Nephron (organoid): ENCODE results near the gene SCN3B.
A peak's percentile ranks its signal among the peaks of the same experiment; 100 is the strongest.

Experiments
- H3K27ac Mint-ChIP-seq, 3 experiments: 2 replicates each; pipeline ENCODE4 v1.8.0; 2020; ENCODE audit warnings: mixed read lengths in 3 of 3, mild to moderate bottlenecking in 2 of 3, moderate library complexity in 1 of 3
- H3K27me3 Mint-ChIP-seq: 2 replicates; pipeline ENCODE4 v1.8.0; 2021; ENCODE audit warnings: low read depth, mild to moderate bottlenecking, moderate library complexity, mixed read lengths
- H3K36me3 Mint-ChIP-seq: 2 replicates; pipeline ENCODE4 v1.8.0; 2020; ENCODE audit warnings: low read depth, mixed read lengths
- H3K4me1 Mint-ChIP-seq: 2 replicates; pipeline ENCODE4 v1.8.0; 2020; ENCODE audit warnings: mixed read lengths
- H3K4me3 Mint-ChIP-seq, 3 experiments: 2 replicates each; pipeline ENCODE4 v1.8.0; 2020; ENCODE audit warnings: mild to moderate bottlenecking in 3 of 3, mixed read lengths in 3 of 3, moderate library complexity in 2 of 3
- H3K9me3 Mint-ChIP-seq: 2 replicates; pipeline ENCODE4 v1.8.0; 2020; ENCODE audit warnings: mixed read lengths
- TF ChIP-seq, protein P1 (sequence below), 3 experiments: fragments of 200-600 bp; sonication (generic); IDR thresholded peaks; one replicate each; pipeline ENCODE4 v1.5.0; 2021; ENCODE audit warnings: antibody characterized with exemption in 3 of 3; ENCODE audit not compliant: unreplicated experiment in 3 of 3

Gene SCN3B

DNA sequence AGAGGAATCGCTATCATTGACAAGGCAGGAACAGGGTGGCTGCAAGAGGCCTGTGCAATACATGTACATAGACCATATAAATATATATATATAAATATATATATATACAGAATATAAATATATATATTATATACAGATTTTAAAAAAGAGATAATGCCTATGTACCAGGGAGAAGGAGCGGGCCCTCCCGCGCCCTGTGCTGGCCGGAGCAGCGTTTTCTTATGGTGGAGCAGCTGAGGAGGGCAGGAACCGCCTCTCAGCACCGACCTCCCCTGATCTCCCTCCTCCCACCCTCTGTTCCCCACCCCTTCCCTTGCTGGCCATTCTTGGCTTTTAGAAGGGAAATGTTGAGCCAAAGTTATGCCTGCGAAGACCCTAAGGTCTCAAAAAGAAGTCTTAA, 31.8 kb downstream of the SCN3B start:
- Mint-ChIP-seq H3K27ac (no peak overlapping the region), H3K9me3 (no peaks in the 10 kb centered on the region), H3K4me3 (no peak overlapping the region), H3K36me3 (peaks cover 29% of the 10 kb centered on the region), H3K27me3 (no peaks in the 10 kb centered on the region), H3K4me1 (no peaks in the 10 kb centered on the region)
- TF ChIP-seq, protein P1, sequence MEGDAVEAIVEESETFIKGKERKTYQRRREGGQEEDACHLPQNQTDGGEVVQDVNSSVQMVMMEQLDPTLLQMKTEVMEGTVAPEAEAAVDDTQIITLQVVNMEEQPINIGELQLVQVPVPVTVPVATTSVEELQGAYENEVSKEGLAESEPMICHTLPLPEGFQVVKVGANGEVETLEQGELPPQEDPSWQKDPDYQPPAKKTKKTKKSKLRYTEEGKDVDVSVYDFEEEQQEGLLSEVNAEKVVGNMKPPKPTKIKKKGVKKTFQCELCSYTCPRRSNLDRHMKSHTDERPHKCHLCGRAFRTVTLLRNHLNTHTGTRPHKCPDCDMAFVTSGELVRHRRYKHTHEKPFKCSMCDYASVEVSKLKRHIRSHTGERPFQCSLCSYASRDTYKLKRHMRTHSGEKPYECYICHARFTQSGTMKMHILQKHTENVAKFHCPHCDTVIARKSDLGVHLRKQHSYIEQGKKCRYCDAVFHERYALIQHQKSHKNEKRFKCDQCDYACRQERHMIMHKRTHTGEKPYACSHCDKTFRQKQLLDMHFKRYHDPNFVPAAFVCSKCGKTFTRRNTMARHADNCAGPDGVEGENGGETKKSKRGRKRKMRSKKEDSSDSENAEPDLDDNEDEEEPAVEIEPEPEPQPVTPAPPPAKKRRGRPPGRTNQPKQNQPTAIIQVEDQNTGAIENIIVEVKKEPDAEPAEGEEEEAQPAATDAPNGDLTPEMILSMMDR (IDR thresholded peaks at IDR 0.05; ENCODE audit: unreplicated experiment in 3 of 3), result no peak

DNA sequence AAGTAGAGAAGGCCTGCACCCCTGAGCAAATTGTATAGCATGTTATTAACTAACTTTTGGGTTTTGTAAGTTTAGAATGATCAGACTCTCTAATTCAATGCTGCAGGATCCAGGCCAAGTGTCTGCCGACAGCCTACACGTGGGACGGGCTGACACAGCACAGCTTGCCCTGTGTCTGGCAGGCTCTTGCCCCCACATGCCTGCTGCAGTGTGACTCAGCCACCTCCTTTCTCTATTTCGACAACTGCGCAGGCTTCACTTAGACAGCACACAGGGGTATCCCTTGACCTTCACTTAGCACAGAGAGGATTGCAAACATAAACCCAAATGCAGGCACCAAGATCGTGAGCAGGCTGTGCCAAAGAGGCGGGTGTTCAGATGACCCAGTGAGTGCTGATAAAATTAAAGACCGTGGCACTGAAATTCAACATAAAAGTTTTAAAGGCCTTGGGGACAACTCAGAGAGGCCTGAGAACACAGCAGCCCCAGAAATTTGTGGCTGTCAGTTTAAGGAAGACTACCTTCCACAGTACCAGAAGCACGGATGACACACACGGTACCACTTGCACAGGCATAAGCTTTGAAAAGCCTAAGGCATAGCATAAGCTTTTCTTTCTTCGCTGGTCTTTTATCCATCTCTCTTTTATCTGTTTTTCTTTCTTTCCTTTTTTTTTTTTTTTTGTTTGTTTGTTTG, 37.8 kb downstream of the SCN3B start:
- H3K4me3 Mint-ChIP-seq, result no peak overlapping the region
- no peaks in the 10 kb centered on the region for H3K9me3 Mint-ChIP-seq

DNA sequence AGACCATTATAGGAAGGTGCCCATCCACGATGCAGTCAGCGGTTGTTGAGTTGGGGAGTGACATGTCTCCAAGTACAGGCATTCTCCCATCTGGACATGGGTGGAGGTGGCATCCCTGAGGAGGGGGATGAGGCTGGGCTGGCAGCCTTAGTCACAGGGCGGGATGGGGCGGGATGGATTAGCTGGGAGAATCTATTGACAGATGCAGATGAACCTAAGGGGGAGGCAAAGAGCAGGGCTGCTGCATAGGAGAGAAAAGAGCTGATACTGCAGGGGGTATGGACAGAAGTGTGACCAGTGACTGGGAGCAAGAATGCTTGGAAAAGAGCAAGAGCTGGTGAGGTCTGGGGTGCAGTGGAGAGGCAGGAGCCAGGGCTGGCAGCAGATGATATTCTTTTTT, 42.7 kb downstream of the SCN3B start:
- H3K36me3 Mint-ChIP-seq, result peaks cover 56% of the 10 kb centered on the region
- H3K4me3 Mint-ChIP-seq, result no peak overlapping the region
- TF ChIP-seq, protein P1 (IDR thresholded peaks at IDR 0.05; ENCODE audit: unreplicated experiment in 3 of 3), result no peak
- no peak overlapping the region for H3K27ac Mint-ChIP-seq
- no peaks in the 10 kb centered on the region for H3K27me3 Mint-ChIP-seq
- no peaks in the 10 kb centered on the region for H3K9me3 Mint-ChIP-seq
- H3K4me1 Mint-ChIP-seq, result peaks cover 10% of the 10 kb centered on the region

More for the DNA sequence above, 37.8 kb downstream of the SCN3B start:
- H3K27ac Mint-ChIP-seq, result peak overlapping the region in 1 of 3 experiments; percentile 4
- H3K4me1 Mint-ChIP-seq, result peaks cover 11% of the 10 kb centered on the region
- peaks cover 44% of the 10 kb centered on the region for H3K36me3 Mint-ChIP-seq
- no peaks in the 10 kb centered on the region for H3K27me3 Mint-ChIP-seq
- TF ChIP-seq, protein P1 (IDR thresholded peaks at IDR 0.05; ENCODE audit: unreplicated experiment in 3 of 3), result no peak

DNA sequence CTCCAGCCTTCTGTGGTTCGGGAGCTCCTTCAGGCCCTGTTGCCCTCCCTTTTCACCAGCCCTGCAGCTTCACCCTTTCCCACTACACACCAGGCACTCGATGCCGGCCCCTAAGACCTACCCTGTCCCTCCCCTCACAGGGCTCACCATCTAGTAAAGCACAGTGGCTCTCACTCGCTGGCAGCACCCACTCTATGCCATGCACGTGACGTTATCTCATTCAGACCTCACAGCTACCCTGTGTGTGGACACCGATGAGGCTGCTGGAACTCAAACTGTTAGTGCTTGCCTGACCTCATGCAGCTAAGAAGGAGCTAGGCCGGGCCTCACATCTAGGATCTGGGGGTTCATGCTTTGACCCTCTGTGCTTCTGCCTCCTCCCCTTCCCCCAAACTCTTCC, 45.5 kb downstream of the SCN3B start:
- TF ChIP-seq, protein P1 (IDR thresholded peaks at IDR 0.05; ENCODE audit: unreplicated experiment in 3 of 3), result no peak
- Mint-ChIP-seq H3K27me3 (no peaks in the 10 kb centered on the region), H3K36me3 (peaks cover 61% of the 10 kb centered on the region), H3K4me3 (no peak overlapping the region), H3K4me1 (no peaks in the 10 kb centered on the region), H3K27ac (no peak overlapping the region), H3K9me3 (no peaks in the 10 kb centered on the region)

DNA sequence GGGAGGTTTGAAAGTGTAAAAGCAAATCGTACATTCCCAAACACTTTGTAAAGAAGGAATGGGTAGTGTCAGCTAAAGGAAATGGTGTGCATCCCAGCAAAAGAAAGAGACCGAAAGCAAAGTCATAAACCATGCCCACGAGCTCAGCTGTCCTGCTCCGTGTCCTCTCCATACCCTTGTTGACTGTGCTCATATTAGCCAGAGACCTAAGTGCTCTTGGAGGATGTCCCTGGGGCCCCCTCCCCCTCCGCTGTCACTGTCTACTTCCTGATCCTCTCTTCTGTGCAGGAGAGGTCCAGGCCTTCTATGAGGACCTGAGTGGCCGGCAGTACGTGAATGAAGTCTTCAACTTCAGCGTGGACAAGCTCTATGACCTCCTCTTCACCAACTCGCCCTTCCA, 46.1 kb downstream of the SCN3B start:
- no peak overlapping the region for H3K4me3 Mint-ChIP-seq
- H3K27me3 Mint-ChIP-seq, result no peaks in the 10 kb centered on the region
- TF ChIP-seq, protein P1 (IDR thresholded peaks at IDR 0.05; ENCODE audit: unreplicated experiment in 3 of 3), result no peak
- H3K9me3 Mint-ChIP-seq, result no peaks in the 10 kb centered on the region
- peaks cover 62% of the 10 kb centered on the region for H3K36me3 Mint-ChIP-seq
- H3K4me1 Mint-ChIP-seq, result no peaks in the 10 kb centered on the region
- H3K27ac Mint-ChIP-seq, result no peak overlapping the region

DNA sequence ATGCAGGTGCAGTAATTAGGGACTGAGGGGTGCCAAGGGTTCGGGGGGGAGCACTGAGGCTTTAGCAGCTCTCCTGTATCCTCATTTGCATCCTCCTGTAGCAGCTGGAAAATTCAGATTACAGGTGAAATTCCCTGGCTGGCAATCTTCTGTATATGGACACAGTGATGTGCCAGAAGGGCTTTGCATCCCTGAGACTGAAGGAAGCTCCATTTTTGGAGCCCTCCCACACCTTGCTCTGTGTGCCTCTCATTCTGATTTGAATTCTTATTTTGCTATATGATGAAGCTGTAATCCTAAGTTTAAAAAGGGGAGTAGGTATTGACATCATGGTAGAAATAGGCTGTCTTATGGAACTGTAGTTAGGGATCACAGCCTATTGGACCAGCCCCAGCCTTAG, 46.6 kb downstream of the SCN3B start:
- peaks cover 58% of the 10 kb centered on the region for H3K36me3 Mint-ChIP-seq
- H3K4me1 Mint-ChIP-seq, result no peaks in the 10 kb centered on the region
- H3K9me3 Mint-ChIP-seq, result no peaks in the 10 kb centered on the region
- TF ChIP-seq, protein P1 (IDR thresholded peaks at IDR 0.05; ENCODE audit: unreplicated experiment in 3 of 3), result no peak
- no peak overlapping the region for H3K27ac Mint-ChIP-seq
- no peaks in the 10 kb centered on the region for H3K27me3 Mint-ChIP-seq
- H3K4me3 Mint-ChIP-seq, result no peak overlapping the region
